Gastrocnemius medialis (tissue), 4 donors: ENCODE data around the gene HES4. TPM values are rescaled to one million over a fixed set of nuclear protein-coding genes. Genes with fewer than 3 reads are reported as not detected.

Experiments
- ATAC-seq, 2 donors: fragments of 150-250 bp; one replicate each; pipeline ENCODE4 v1.9.1; 2016
- DNase-seq, 2 donors: peaks; one replicate each; pipeline ENCODE4 v3.0.0-alpha.2; 2019
- H3K27ac ChIP-seq, 4 donors: fragments of 200-600 bp; sonication (generic); 1 replicate in 1 of 4; 2 replicates in 3 of 4; pipeline ENCODE4 v1.5.1; 2016 to 2018; ENCODE audit warnings: mild to moderate bottlenecking in 2 of 4, moderate library complexity in 1 of 4
- H3K27me3 ChIP-seq, 3 donors: fragments of 200-600 bp; sonication (generic) in 2 of 3; 1 replicate in 1 of 3; 2 replicates in 2 of 3; pipeline versions ENCODE4 v1.5.1 to v1.6.0; 2016 to 2019; ENCODE audit warnings: mild to moderate bottlenecking in 1 of 3, moderate library complexity in 1 of 3
- H3K36me3 ChIP-seq, 2 donors: fragments of 200-600 bp; sonication (generic) in 1 of 2; one replicate each; pipeline ENCODE4 v1.5.1; 2017 to 2018
- H3K4me1 ChIP-seq, 2 donors: fragments of 200-600 bp; sonication (generic) in 1 of 2; one replicate each; pipeline ENCODE4 v1.5.1; 2016 to 2017; ENCODE audit warnings: mild to moderate bottlenecking in 2 of 2
- H3K4me3 ChIP-seq, 4 donors: fragments of 200-600 bp; sonication (generic) in 3 of 4; 1 replicate in 1 of 4; 2 replicates in 3 of 4; pipeline ENCODE4 v1.5.1; 2016 to 2019; ENCODE audit warnings: mild to moderate bottlenecking in 2 of 4
- H3K9me3 ChIP-seq, 3 donors: fragments of 200-600 bp; sonication (generic) in 2 of 3; 1 replicate in 1 of 3; 2 replicates in 2 of 3; pipeline ENCODE4 v1.5.1; 2016 to 2019
- CTCF ChIP-seq, 5 experiments: fragments of 450-650 bp in 3 of 5; fragments of 200-600 bp in 2 of 5; sonication (generic) in 2 of 5; IDR thresholded peaks in 4 of 5; conservative IDR thresholded peaks in 1 of 5; 1 replicate in 4 of 5; 2 replicates in 1 of 5; pipeline ENCODE4 v1.5.1; 2016 to 2019; ENCODE audit warnings: antibody characterized with exemption in 5 of 5, mild to moderate bottlenecking in 3 of 5, moderate library complexity in 3 of 5
- POLR2A ChIP-seq, 2 donors: fragments of 450-650 bp; IDR thresholded peaks; one replicate each; pipeline ENCODE4 v1.6.1; 2017; ENCODE audit warnings: antibody characterized with exemption in 2 of 2, mild to moderate bottlenecking in 2 of 2, moderate library complexity in 2 of 2
- in situ Hi-C, 4 donors: fragments of 200-750 bp; cut with MboI; loops; one replicate each; pipeline versions ENCODE4 v1.15.0 to v1.8.0; 2017; ENCODE audit warnings: low sequenced_read_pairs in 4 of 4
- intact Hi-C: fragments of 100-400 bp; cut with DNase I; formaldehyde crosslinking; loops from one replicate; pipeline ENCODE4 v1.15.1; 2023; ENCODE audit warnings: low total_unique reads
- total RNA-seq, 4 donors: library from RNA; depleted of rRNA; stranded (reverse); fragments of >200 nt; gene quantifications; one replicate each; pipeline versions ENCODE4 v1.1.0 to v1.2.3, GENCODE V29; 2016

Gene HES4
- total RNA-seq, 4 donors from 2014 or later, result 6.4 to 17.4 (median 9.5) TPM

- peak in 1 of 2 donors; percentile 13 for DNase-seq
- ATAC-seq, result no peak
- TF ChIP-seq POLR2A (IDR thresholded peaks at IDR 0.05) (no peak), CTCF (IDR thresholded peaks at IDR 0.05 in 4 of 5, conservative IDR thresholded peaks at IDR 0.05 in 1 of 5) (no peak)
- peak overlapping the region in 3 of 4 donors; percentile 37 to 39 (median 37) for H3K4me3 ChIP-seq
- no peaks in the 10 kb centered on the region for H3K9me3 ChIP-seq
- intact Hi-C loops, result loop anchor here (1.0 to 5.0 kb wide), 2 partner anchors 80 to 363 kb away; partner anchors contain the start of gene DVL1
- no peaks in the 10 kb centered on the region for H3K36me3 ChIP-seq
- H3K4me1 ChIP-seq, result peaks cover 20 to 26% of the 10 kb centered on the region in 2 donors
- H3K27me3 ChIP-seq, result no peaks in the 10 kb centered on the region
- in situ Hi-C loops, result loop anchor here in 2 of 4 donors (10.0 kb wide), 1 partner anchor 80 kb away; no protein-coding TSS in a partner anchor
- peak overlapping the region in 2 of 4 donors; percentile 100 for H3K27ac ChIP-seq
These were observed 15.5 kb downstream of the HES4 start for GRCh38 chr1:984476-984814.

GRCh38 chr1:983798-984475 lies 16.0 kb downstream of the HES4 start:
- TF ChIP-seq POLR2A (IDR thresholded peaks at IDR 0.05), result no peak
- TF ChIP-seq CTCF (IDR thresholded peaks at IDR 0.05 in 4 of 5, conservative IDR thresholded peaks at IDR 0.05 in 1 of 5), result peak; percentile 49 to 99 (median 75)
- H3K36me3 ChIP-seq, result no peaks in the 10 kb centered on the region
- H3K4me3 ChIP-seq, result peak overlapping the region in 3 of 4 donors; percentile 37 to 39 (median 37)
- peak overlapping the region; percentile 100 for H3K27ac ChIP-seq
- no peaks in the 10 kb centered on the region for H3K9me3 ChIP-seq
- no peak for ATAC-seq
- H3K27me3 ChIP-seq, result no peaks in the 10 kb centered on the region
- intact Hi-C loops, result loop anchor here (1.0 to 5.0 kb wide), 2 partner anchors 80 to 363 kb away; partner anchors contain the start of gene DVL1
- peak in 1 of 2 donors; percentile 60 for DNase-seq
- in situ Hi-C loops, result loop anchor here in 2 of 4 donors (10.0 kb wide), 1 partner anchor 81 kb away; no protein-coding TSS in a partner anchor
- peaks cover 21 to 27% of the 10 kb centered on the region in 2 donors for H3K4me1 ChIP-seq

- Histone ChIP-seq H3K36me3 (no peaks in the 10 kb centered on the region), H3K4me3 (peak overlapping the region; percentile 34 to 65 (median 58)), H3K4me1 (peaks cover 29 to 37% of the 10 kb centered on the region in 2 donors), H3K27ac (peak overlapping the region; percentile 100), H3K9me3 (no peaks in the 10 kb centered on the region), H3K27me3 (no peaks in the 10 kb centered on the region)
- DNase-seq (peak in 1 of 2 donors; percentile 68), ATAC-seq (no peak)
- intact Hi-C loops, result loop anchor here (1.0 to 5.0 kb wide), 2 partner anchors 17 to 364 kb away; partner anchors contain the start of genes DVL1 and HES4
- TF ChIP-seq POLR2A (IDR thresholded peaks at IDR 0.05), result no peak
- no peak for TF ChIP-seq CTCF (IDR thresholded peaks at IDR 0.05 in 4 of 5, conservative IDR thresholded peaks at IDR 0.05 in 1 of 5)
- in situ Hi-C loops, result loop anchor here in 2 of 4 donors (10.0 kb wide), 1 partner anchor 82 kb away; no protein-coding TSS in a partner anchor
These were observed 17.0 kb downstream of the HES4 start for GRCh38 chr1:982765-983436.

- peaks cover 29 to 38% of the 10 kb centered on the region in 2 donors for H3K4me1 ChIP-seq
- ATAC-seq, result peak; percentile 47 to 50
- no peaks in the 10 kb centered on the region for H3K9me3 ChIP-seq
- no peaks in the 10 kb centered on the region for H3K36me3 ChIP-seq
- peak within 1 kb of the TSS; percentile 100 for H3K27ac ChIP-seq
- in situ Hi-C loops, result loop anchor here in 2 of 4 donors (10.0 kb wide), 1 partner anchor 83 kb away; no protein-coding TSS in a partner anchor
- peak within 1 kb of the TSS; percentile 58 to 65 (median 62) for H3K4me3 ChIP-seq
- peak; percentile 82 to 87 for TF ChIP-seq POLR2A (IDR thresholded peaks at IDR 0.05)
- TF ChIP-seq CTCF (IDR thresholded peaks at IDR 0.05 in 4 of 5, conservative IDR thresholded peaks at IDR 0.05 in 1 of 5), result no peak
- H3K27me3 ChIP-seq, result no peaks in the 10 kb centered on the region
- intact Hi-C loops, result loop anchor here (1.0 to 5.0 kb wide), 2 partner anchors 18 to 365 kb away; partner anchors contain the start of genes DVL1 and HES4
- peak; percentile 90 to 99 for DNase-seq
These were observed 17.8 kb downstream of the HES4 start, which contains the start of gene PERM1 for GRCh38 chr1:981955-982558. TSS of gene PERM1 (minus strand) at chr1:982093. CDS start at chr1:981029, 1,064 bp downstream.
